ENCODE results near the gene AUNIP. TPM values are rescaled to one million over a fixed set of nuclear protein-coding genes. Genes with fewer than 3 reads are reported as not detected.

The AUNIP gene
- total and polyA plus RNA-seq, 2 donors (not counting 3 experiments of a cell fraction or from before 2014, with no cell fraction given) = 1.8 to 4.5 TPM

GRCh38 chr1:25875856-25876692, 16.8 kb upstream of the AUNIP start:
- no peak for DNase-seq (ENCODE audit: low read depth, low spot score)
- Histone ChIP-seq H3K9ac (replicated peaks; ENCODE audit: extremely low read depth, insufficient read depth, low read length) (no peak overlapping the region), H3K4me3 (replicated peaks in 1 of 3; ENCODE audit: insufficient read depth in 1 of 3, low read depth in 1 of 3, low read length in 3 of 3) (peak overlapping the region; percentile 33 to 54 (median 43)), H3K27me3 (ENCODE audit: control insufficient read depth in 2 of 2, insufficient read depth in 2 of 2, low read length in 2 of 2) (no peaks in the 10 kb centered on the region), H3K27ac (ENCODE audit: insufficient read depth, low read depth, low read length) (no peak overlapping the region), H3K4me1 (ENCODE audit: control insufficient read depth, extremely low read depth, insufficient read depth, low read length) (peaks cover 7% of the 10 kb centered on the region), H3K9me1 (replicated peaks; ENCODE audit: control insufficient read depth, extremely low read depth, insufficient read depth, low read length) (no peaks in the 10 kb centered on the region), H3K36me3 (ENCODE audit: control insufficient read depth in 2 of 2, extremely low read depth in 1 of 2, insufficient read depth in 2 of 2, low read length in 2 of 2) (no peaks in the 10 kb centered on the region), H3K79me2 (ENCODE audit: control insufficient read depth, insufficient read depth, low read length) (no peaks in the 10 kb centered on the region), H3K4me2 (ENCODE audit: insufficient read depth, low read length) (peak overlapping the region; percentile 45), H2AFZ (ENCODE audit: low read depth, low read length) (peak overlapping the region; percentile 91), H4K20me1 (replicated peaks; ENCODE audit: control insufficient read depth, extremely low read depth, insufficient read depth, low read length) (no peaks in the 10 kb centered on the region), H3K9me3 (replicated peaks; ENCODE audit: control insufficient read depth, insufficient read depth, low read length) (no peaks in the 10 kb centered on the region)
- TF ChIP-seq POLR2A (IDR thresholded peaks at IDR 0.05; ENCODE audit: low read depth, low read length) (no peak), POLR2AphosphoS5 (IDR thresholded peaks at IDR 0.05; ENCODE audit: insufficient read depth, low read depth, low read length) (no peak), CTCF (IDR thresholded peaks at IDR 0.05; ENCODE audit: extremely low read depth in 1 of 2, insufficient read depth in 1 of 2, low read depth in 1 of 2, low read length in 2 of 2) (no peak), FOS (IDR thresholded peaks at IDR 0.05; ENCODE audit: borderline replicate concordance, insufficient read depth, low read length) (no peak), MYC (IDR thresholded peaks at IDR 0.05; ENCODE audit: low read depth, low read length) (no peak), GATA2 (IDR thresholded peaks at IDR 0.05; ENCODE audit: insufficient read depth, insufficient read length, low read depth, low read length) (no peak), EZH2 (IDR thresholded peaks at IDR 0.05; ENCODE audit: borderline replicate concordance, low read depth, low read length, severe bottlenecking) (no peak), JUN (IDR thresholded peaks at IDR 0.05; ENCODE audit: borderline replicate concordance, insufficient read depth, insufficient read length, low read depth) (no peak), MAX (IDR thresholded peaks at IDR 0.05; ENCODE audit: insufficient read depth, insufficient read length) (no peak)
- CTCF ChIA-PET = interaction anchor here (0.6 to 2.9 kb wide), 10 partner anchors 12 to 328 kb away, joined by 3 to 20 read pairs (median 3); partner anchors contain the start of gene PAFAH2
- peak; percentile 18 for FAIRE-seq
- POLR2A ChIA-PET = interaction anchor here (0.6 kb wide), 2 partner anchors 14 to 482 kb away, joined by 3 read pairs; no protein-coding TSS in a partner anchor
- intact Hi-C loops (cut with micrococcal nuclease) (loop anchor here (1.0 kb wide), 1 partner anchor 17 kb away; the partner anchor contains the start of gene AUNIP), dilution Hi-C loops (cut with MboI; ENCODE audit: extremely low pct_ligation_motif_present, low sequenced_read_pairs) (loop anchor here (25.0 kb wide), 1 partner anchor 111 kb away; the partner anchor contains the start of gene PAFAH2)
- BruUV-seq (replicated peaks) = no TSS peak
